ENCODE results near the gene BRF1.

The BRF1 gene

GRCh38 chr14:105257464-105257863 lies 43.3 kb downstream of the BRF1 start:
- DNase-seq, result no peak

GRCh38 chr14:105256292-105256960 lies 44.4 kb downstream of the BRF1 start:
- no peak for DNase-seq

DNA sequence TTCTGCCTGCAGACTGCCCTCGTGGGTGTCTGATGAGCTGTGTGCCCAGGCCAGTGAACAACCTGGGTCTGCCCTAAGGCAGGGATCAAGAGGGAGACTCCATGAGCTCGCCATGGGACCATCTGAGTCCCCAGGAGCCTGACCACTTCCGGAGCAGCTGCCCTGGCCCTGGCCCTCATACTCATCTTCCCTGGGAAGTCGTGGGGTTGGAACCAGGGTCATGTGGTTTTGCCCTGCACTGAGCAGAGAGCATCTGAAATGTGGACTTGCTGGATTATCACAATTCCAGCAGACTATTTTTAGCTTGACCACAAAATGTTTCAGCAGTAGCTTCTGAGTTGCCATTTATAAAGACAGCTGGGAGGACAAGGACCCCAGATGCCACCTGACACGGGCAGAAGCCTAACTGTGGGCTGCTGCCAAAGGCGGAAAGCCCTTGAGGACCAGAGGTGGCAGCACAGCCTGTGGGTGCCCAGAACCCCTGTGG lies 45.7 kb downstream of the BRF1 start:
- DNase-seq, result no peak

DNA sequence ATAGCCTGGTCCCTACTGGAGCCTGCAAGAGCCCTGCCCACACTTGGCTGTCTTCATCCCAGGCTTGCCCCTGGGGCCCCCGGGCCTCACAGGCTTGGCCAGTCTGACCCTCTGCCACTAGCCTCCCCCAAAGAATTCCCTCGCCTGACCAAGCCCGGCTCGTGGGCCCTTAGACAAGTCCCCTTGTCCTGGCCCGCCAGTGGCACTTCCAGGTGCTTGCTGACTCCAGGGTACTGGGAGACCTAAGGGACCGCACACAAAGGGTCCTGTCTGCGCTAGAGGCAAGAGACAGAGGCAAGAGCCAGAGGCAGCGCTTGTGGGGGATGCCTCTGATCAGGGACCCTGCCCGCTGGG lies 47.5 kb downstream of the BRF1 start:
- no peak for DNase-seq

GRCh38 chr14:105252552-105253328 lies 48.1 kb downstream of the BRF1 start:
- DNase-seq, result no peak

DNA sequence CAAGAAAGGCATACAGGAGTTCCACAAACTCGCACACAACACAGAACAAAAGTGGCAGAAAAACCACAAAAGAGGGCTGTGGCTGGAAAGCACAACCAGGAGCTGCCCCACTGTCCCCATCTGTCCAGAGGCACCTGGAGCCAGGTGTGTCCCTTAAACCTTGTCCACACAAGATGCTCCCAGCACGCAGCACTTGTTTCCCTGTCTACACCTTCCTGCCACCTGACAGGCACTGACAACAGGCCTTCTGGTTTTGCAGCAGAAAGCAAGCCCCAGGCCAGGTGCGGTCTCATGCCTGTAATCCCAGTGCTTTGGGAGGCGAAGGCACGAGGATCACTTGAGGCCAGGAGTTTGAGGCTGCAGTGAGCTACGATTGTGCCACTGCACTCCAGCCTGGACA lies 48.9 kb downstream of the BRF1 start:
- no peak for DNase-seq

- DNase-seq, result no peak
These were observed 49.8 kb downstream of the BRF1 start for GRCh38 chr14:105250986-105251385.

DNA sequence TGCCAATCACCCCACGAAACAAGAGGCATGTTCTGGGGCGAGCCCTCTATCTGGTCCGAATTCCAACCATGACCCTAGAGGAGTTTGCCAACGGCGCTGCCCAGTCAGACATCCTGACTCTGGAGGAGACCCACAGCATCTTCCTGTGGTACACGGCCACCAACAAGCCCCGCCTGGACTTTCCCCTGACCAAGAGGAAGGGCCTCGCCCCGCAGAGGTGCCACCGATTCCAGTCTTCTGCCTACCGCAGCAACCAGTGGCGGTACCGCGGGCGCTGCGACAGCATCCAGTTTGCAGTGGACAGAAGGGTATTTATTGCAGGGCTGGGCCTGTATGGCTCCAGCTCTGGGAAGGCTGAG lies 50.8 kb downstream of the BRF1 start:
- no peak for DNase-seq

DNA sequence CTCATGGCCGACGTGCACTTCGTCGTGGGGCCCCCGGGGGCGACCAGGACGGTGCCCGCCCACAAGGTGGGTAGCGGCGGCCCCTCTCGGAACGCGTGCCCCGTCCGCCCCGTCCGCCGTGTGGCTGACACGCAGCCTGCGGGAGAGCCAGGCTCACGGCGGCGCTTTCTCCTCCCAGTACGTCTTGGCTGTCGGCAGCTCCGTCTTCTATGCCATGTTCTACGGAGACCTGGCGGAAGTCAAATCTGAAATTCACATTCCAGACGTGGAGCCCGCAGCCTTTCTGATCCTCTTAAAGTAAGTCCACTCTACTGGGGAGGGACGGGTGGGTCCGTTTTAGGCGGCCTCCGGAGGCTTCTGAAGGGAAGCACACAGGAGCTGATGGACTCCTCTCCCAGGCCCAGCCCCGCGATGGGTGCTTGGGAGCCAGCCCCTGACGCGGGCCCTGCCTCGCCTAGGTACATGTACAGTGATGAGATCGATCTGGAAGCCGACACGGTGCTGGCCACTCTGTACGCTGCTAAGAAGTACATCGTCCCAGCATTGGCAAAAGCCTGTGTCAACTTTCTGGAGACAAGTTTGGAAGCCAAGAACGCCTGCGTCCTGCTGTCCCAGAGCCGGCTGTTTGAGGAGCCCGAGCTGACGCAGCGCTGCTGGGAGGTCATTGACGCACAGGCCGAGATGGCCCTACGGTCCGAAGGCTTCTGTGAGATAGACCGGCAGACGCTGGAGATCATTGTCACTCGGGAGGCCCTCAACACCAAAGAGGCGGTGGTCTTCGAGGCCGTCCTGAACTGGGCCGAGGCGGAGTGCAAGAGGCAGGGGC lies 51.4 kb downstream of the BRF1 start:
- DNase-seq, result no peak

DNA sequence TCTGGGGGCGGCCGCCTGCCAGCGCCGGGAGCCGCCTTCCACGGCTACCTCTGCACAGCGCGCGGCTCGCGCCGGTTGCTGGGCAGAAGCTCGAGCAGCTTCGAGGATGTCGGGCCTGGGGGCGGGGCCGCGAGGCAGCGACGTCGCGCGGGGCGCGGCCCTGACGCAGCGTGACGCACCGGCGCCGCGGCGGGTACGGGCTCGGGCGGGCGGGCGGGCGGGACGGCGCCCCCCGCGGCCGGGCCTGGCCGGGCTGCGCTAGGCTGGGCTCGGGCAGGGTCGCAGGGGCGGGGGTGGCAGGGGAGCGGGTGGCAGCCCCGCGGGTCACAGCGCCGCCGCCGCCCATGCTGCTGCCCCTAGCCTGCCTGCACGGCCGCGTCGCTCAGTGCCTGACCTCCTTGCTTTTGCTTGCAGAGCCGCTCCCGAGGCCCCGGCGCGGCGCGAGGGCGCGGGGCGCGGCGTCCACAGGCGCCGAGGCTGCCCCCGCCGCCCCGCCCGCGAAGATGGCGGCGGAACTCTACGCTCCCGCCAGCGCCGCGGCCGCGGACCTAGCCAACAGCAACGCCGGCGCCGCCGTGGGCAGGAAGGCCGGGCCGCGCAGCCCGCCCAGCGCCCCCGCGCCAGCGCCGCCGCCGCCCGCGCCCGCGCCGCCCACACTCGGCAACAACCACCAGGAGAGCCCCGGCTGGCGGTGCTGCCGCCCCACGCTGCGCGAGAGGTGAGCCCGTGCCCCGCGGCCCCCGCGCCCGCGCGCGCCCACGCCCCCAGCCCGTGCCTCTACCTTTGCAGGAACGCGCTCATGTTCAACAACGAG lies 52.2 kb downstream of the BRF1 start, which contains the start of gene BTBD6:
BTBD6 (plus strand) TSS at position 166 of the 814 bp plus-strand sequence; CDS start at position 345, 179 bp downstream.
- peak; percentile 45 for DNase-seq

DNA sequence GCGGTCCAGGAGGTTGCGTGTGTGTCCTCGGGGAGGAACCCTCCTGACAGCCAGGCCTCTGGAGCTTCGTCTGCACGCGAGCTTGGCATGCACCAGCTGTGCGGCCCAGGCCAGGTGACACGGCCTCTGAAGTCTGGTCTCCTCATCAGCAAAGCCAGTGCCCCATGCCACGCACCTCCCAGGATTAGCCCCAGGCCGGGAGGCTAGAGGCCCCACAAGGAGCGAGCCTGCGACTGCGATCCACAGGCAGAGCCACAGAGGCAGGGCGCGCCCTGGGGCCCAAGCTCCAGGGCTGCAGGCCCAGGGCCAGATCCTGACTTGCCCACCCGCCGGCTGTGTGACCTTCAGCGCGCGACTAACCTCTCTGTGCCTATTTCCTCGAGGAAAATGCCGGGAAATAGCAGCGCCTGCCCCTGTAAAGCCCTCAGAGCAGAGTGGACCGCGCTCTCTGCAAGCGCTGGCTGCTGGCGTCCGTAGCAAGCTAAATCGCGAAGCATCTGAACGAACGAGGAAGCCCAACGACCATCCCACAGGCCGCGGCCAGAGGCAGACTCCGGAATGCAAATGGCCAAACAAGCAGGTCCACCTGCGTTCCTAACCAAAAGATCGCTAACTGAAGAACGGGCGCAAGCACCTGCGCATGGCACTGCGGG lies 53.0 kb downstream of the BRF1 start:
- no peak for DNase-seq

DNA sequence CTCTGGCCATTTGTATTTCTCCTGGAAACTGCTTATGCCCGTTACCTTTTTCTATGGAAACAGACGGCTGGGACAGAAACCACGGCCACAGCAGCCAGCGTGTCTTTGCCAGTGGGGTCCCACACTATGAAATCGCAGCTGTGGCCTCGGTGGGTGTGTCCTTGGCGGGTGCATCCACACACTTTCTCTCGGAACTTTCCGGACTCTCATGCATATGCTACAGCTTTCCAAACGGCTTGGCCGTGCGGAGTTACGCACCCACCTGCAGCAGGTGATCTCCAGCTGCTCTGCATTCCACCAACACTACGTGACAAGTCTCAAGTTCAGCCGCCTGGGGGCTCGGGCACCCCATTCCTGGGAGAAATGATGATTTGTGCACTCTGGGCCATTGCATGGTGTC lies 53.8 kb downstream of the BRF1 start:
- DNase-seq, result no peak

DNA sequence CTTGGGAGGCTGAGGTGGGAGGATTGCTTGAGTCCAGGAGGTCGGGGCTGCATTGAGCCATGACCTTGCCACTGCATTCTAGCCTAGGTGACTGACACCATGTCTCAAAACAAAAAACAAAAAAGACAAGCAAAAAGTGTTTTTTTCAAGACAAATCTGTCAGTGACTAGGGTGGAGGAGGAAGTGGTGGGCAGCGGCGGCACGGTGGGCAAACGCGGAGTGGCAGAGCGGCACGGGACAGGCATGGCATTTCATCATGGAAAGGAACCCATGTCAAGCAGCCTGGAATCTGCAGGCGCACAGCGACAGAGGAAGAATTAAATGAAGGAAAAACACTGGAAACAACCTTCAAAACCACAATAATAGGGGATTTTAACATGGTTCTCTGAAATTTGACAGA lies 56.5 kb downstream of the BRF1 start:
- no peak for DNase-seq

GRCh38 chr14:105241641-105242040 lies 59.2 kb downstream of the BRF1 start:
- no peak for DNase-seq

GRCh38 chr14:105240811-105241576 lies 59.8 kb downstream of the BRF1 start:
- no peak for DNase-seq

- DNase-seq, result no peak
These were observed 71.6 kb downstream of the BRF1 start for GRCh38 chr14:105229099-105229655.

DNA sequence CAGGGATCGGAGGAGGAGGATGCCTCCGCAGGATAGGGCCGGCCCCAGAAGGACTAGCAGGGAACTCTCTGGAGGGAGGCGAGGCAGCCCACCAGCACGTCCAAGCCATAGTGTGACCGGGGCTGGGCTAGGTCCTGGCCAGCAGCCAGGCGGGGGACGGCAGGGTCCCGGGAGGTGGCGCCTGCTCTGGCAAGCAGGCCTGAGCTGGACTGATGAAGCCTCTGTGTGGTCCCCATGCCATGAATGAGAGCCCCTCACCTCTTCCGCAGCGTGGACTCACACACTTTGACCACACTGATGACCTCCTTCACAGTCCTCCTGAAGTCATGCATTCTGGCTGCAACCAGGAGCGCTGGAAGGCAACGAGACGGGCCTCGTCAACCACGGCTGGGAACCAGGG lies 72.2 kb downstream of the BRF1 start:
- no peak for DNase-seq

GRCh38 chr14:105227346-105227745 lies 73.5 kb downstream of the BRF1 start:
- no peak for DNase-seq

DNA sequence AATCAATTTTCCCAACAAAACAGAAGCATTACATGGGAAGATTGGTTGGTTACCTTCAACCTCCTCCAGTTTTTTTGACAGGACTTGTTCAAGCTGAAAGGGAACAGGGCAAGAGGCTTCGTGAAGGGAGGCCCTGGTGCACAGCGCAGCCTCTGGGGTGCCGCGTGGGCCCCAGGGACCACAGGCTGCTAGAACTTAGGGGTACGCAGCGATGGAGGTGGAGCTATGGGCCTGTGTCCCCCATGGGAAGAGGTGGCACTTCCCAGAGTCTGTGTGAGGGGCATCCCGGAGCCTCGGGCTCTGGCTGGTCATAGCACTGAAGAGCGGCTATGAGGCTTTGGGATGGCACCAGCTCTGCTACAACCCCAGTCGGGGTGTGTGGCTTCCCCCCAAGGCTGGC lies 74.6 kb downstream of the BRF1 start:
- DNase-seq, result no peak

GRCh38 chr14:105224845-105225570 lies 75.8 kb downstream of the BRF1 start:
- no peak for DNase-seq

All from NCI-H1417 treated with DMSO at 0.1 percent for 48 hours (cell line).